HG03060 (cell line): ENCODE data around the gene KLHL30.

Experiments used
- ATAC-seq: cut with Tn5 transposase; IDR thresholded peaks from one replicate; pipeline ENCODE4 v1.9.1; 2021; ENCODE audit warnings: low read depth, moderate number of reproducible peaks; ENCODE audit not compliant: unreplicated experiment

KLHL30 gene

DNA sequence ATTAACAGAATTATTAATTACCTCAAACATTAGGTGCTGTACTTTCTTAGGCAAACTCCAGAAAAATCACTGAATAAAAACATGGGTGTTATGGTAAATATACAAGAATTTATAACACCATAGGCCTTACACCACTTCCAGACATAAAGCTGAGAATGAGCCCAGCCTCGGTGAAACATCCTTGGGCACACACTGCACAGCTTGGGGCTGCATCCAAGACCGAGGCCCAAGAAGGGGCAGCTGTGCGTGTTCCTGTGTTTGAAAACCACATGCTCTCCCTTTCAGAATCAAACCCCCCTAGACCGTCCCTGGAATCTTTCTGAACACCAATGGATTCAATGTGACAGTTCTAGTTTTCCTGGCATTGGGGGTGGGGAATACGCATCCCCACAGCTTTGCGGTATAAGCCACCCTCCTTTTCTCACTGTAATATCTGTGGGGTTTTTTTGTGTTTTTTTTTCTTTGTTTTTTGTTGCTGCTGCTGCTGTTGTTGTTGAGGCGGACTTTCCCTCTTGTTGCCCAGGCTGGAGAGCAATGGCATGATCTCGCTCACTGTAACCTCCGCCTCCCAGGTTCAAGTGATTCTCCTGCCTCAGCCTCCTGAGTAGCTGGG, 33.2 kb downstream of the KLHL30 start:
- ATAC-seq: no peak

DNA sequence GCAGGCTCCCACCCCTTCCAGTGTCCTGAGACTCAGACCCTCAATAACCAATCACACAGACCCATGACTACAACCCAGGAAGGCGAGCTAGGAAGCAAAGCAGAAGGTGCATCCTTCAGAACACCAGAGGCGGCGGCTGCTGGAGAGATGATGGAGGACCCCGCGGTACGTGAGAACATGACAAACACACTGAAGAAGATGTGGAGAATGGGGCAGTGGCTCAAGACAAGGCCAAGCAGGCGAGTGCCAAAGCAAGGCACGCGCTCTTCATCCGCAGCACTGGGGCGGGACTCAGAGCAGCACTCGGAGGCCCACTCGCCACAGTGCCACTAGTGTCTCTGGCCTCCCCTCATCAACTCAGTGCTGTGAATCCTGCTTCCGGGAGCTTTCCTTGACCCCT, 34.0 kb downstream of the KLHL30 start:
- ATAC-seq: no peak

DNA sequence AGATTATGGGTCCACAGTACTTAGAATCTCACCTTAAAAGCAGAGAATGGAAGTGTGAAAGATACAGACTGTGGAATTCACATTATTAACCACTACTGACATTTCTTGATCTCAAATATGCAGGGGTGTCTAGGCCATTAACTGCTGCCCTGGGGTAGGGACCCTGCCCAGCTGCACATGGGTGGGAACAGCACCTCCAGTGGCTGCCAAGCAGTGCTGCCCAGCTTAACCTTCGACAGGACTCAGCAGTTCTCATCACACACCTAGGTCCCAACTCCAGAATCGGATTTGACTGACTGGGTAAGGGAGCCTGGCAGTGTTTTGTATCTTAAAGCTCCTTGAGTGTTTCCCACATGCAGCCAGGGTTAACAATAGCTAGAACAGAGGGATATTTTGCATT, 35.2 kb downstream of the KLHL30 start:
- no peak for ATAC-seq

DNA sequence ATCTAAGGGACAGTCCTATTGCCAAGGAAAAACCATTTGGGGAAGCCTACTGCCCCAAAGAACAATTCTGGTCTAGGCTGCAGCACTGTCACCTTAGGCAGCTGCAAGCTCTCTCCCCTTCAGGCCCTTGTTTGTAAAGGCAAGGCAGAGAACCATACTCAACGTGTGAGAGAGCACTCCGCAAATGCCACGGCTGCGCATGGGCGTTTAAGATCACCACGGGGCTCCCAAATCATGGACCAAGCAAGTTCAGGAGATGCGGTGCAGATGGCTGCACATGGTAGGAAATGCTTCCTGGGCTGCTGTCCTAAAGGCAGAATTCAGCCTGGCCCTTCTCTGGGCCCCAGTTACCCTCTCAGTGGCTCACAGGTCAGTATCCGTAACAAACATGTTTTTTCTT, 35.8 kb downstream of the KLHL30 start:
- ATAC-seq: no peak

DNA sequence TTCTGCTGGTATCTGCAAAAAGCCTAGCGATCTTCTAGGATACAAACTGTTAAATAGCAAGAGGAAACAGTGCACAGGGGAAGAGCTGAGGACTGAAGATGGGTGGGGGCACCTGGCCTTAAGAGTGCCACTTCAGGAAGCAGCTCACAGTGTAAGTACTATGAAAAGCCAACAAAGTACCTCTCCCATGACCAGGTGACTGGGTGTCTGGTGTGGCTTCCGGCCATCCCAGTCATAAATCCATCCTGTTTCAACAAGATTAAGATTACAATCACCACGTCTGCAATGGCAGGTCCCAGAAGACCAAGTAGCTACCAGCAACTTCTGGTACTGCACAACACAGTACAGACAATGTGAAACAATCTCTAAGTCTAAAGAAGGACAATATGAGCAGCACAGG, 36.2 kb downstream of the KLHL30 start:
- ATAC-seq: no peak

DNA sequence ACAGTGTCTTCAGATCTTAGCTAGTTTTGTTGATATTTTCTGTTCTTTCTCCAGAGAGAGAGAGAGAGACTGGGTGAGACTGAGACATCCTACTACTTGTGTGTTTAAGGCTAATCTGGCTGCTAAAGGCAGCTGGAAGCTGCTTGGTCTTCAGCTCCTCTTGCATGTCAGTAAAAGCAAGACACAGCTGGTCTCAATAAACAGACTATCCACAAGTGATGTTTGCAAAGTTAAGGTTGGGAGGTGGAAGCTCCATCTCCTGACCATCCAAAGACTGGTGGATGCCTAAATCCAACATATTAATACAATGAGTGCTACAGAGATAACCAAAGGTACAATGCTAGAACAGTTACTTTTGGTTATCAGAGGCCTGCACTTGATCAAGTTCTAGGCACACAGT, 38.1 kb downstream of the KLHL30 start:
- ATAC-seq: no peak

DNA sequence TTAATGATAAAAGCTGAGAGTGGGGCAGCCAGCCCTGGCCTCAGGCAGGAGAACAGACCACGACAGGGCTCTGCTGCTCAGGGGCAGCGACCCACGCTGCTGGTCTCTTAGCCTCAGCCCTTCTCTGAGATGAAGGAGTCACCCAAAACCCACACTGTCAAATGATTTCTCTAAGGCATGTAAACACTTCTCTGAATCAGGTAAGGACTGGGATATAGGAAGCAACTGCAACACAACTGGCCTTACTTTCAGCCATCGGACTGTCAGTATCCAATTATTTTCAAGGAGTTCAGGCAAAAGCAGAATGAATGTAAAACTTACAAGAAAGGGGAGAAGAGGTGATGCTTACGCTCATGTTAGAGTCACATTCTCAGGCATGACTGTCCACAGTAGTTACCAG, 42.1 kb downstream of the KLHL30 start:
- ATAC-seq: no peak

DNA sequence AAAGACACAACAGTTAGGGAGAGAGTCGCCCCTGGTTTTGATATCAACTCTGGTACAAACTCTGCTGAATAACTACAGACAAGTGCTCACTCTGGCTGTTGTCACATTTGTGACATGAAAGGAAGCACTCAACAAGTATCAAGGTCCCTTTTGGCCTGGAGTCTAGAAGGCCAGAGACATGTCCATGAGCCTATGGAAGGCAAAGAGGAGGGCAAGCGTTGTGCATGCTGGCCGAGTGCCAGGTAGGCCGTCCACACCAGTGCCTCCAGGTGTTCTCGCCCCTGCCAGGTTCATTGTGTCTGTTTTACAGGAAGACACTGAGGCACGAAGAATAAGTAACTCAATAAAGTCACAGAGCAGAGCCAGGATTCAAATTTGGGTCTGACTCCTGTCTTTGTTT, 43.9 kb downstream of the KLHL30 start:
- no peak for ATAC-seq

DNA sequence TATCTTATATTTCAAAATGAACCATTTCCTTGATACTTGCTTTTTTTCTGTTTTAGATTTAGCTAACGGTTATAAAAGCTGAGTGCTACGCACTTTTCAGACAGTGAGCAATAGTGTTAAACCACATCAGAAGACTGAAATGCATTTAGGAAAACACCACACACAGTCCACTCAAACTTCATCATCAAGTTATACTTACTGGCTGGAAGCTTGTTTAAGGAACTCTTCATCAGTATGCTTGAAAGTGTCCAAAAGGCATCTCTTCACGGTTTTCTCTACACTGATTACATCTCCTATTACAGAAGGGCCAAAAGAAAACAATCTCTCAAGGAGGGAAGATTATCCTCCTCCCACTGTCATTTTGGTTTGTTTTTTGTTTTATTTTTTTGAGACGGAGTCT, 45.4 kb downstream of the KLHL30 start:
- no peak for ATAC-seq

DNA sequence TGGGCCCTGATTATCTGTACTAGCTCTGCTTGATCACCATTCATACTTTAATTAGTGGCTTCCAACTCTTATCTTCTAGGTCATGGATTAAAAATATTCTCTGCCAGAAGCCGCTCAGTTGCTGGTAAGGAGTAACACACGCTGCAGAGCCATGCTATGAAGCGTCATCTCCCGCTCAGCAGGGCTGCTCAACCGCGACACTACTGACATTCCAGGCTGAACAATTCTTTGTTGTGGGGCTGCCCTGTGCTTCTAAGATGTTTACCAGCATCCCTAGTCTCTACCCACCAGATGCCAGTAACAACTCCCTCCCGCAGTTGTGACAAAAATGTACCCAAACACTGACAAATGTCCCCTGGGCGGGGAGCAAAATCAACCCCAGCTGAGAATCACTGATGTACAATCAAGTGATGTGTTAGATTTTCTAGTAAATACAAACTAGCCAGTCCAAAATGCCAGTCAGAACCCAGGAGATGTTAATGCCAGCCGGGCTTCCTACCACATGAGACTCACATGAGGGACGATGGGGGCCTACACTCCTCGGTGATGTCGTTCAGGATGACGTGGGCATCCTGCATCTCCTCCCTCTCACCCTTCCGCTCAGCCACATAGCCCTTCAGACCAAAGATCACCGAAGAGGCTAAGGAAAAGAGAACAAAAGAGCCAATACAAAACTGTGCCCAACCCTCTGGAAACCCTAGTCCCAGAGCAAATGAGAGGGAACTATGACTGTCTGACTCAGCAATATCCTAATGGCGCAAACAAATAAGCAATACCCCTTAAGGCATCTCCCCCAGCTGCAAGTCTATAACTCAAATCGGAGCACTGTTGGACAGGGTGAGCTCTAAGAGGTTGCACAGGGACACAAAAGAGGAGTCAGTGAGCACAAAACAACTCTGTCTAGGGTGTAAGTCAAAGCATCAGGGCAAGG, 49.4 kb downstream of the KLHL30 start:
- ATAC-seq: no peak

DNA sequence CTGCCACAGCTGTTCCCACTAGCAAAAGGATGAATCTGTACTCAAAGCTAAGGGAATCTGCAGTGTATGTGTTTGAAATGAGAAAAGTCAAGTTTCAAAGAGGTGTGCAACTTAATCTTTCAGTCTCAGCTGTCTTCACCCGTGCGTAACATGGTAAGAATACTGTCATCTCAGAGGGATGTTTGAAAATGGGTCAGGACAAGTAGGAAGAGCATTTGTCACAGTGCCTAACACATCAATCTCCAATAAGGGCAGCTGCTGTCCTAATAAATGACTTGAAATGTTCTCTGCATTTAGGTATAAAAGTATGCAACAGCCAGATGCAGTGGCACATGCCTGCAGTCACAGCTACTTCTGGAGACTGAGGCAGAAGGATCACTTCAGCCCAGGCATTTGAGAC, 52.0 kb downstream of the KLHL30 start:
- ATAC-seq: no peak
